Measurements from ENCODE around the gene LRRC15.

- TF ChIP-seq CTCF (conservative IDR thresholded peaks at IDR 0.05; ENCODE audit: low read depth, low read length) (no peak), EZH2 (IDR thresholded peaks at IDR 0.05; ENCODE audit: low read length, unreplicated experiment) (no peak), EZH2phosphoT487 (IDR thresholded peaks at IDR 0.05; ENCODE audit: borderline replicate concordance, low read length) (no peak)
Observed at GRCh38 chr3:194332858-194333211, 36.7 kb downstream of the LRRC15 start.

Data from PC-3 (cell line).